GM12892 (cell line): ENCODE results near the gene IRAK2.

Experiments
- DNase-seq: peaks from one replicate; pipeline ENCODE4 v3.0.0; 2011; ENCODE audit not compliant: insufficient read length
- FAIRE-seq: peaks from 2 replicates; lab custom pipeline; 2011; peaks lifted over from hg19 to GRCh38; lab: Jason Lieb, UNC
- POLR2A ChIP-seq: IDR thresholded peaks from 2 replicates; pipeline ENCODE4 v1.6.1; 2011; ENCODE audit warnings: low read depth, low read length, control low read depth
- POLR2AphosphoS5 ChIP-seq: IDR thresholded peaks from 2 replicates; pipeline ENCODE4 v1.6.1; 2011; ENCODE audit warnings: low read depth, low read length, control low read depth
- TAF1 ChIP-seq: IDR thresholded peaks from 2 replicates; pipeline ENCODE4 v1.6.1; 2011; ENCODE audit warnings: low read depth, mild to moderate bottlenecking, control low read depth, low read length, borderline replicate concordance

The IRAK2 gene

DNA sequence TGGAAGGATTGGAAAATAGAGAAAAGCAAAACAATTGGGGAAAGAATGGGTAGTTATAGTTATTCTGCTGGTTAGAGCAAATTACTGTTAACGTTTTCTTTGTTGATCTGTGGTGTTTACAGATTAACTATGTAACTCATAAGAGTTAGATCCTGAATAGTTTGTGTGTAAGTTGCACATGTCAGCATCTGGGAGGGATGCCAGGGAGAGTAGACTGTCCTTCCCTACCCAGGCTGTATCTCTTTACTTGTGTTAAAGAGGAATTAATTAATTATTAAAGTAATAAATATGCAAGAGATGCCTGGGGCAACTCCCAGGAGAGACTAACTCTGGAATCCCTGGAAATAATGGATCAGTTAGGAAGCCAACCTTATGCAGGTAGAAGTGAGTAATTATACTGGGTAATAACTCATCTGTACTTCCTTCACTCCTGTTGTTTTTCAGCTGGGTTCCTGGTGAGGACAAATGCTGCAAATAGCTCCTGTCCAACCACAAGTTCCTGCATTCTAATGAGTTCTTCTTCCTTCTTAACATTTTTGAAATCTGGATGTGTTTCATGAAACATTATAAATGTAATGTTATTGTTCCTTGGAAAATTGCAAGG, 109.1 kb downstream of the IRAK2 start:
- no peak for TF ChIP-seq TAF1
- no peak for TF ChIP-seq POLR2AphosphoS5
- TF ChIP-seq POLR2A, result no peak
- no peak for DNase-seq
- no peak for FAIRE-seq

DNA sequence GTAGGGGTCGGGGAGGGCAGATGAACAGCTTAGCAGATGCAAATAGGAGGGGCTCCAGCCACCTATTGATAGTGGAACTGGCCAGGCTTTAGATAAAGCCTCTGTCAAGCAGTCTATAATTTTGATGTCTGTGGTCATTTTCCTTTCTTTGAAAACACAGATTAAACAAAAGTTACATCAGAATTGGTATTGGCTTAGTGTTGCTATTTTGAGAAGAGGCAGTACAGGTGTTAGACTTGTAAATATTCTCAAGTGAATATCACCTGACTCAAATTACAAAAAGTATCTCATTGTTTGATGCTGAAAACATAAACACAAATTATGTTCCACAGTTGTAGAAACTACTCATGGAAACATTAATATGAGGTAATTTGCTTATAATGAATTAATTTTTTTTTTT, 109.9 kb downstream of the IRAK2 start:
- no peak for TF ChIP-seq TAF1
- no peak for TF ChIP-seq POLR2AphosphoS5
- TF ChIP-seq POLR2A, result no peak
- DNase-seq (no peak), FAIRE-seq (no peak)

- no peak for DNase-seq
- TF ChIP-seq TAF1 (no peak), POLR2AphosphoS5 (no peak), POLR2A (no peak)
- no peak for FAIRE-seq
These were observed 112.5 kb downstream of the IRAK2 start for GRCh38 chr3:10277115-10277625.

GRCh38 chr3:10278501-10278900, 113.8 kb downstream of the IRAK2 start:
- no peak for DNase-seq
- no peak for FAIRE-seq
- TF ChIP-seq POLR2A, result no peak
- no peak; the same call in 1 of the 2 replicates for TF ChIP-seq POLR2AphosphoS5
- no peak for TF ChIP-seq TAF1

DNA sequence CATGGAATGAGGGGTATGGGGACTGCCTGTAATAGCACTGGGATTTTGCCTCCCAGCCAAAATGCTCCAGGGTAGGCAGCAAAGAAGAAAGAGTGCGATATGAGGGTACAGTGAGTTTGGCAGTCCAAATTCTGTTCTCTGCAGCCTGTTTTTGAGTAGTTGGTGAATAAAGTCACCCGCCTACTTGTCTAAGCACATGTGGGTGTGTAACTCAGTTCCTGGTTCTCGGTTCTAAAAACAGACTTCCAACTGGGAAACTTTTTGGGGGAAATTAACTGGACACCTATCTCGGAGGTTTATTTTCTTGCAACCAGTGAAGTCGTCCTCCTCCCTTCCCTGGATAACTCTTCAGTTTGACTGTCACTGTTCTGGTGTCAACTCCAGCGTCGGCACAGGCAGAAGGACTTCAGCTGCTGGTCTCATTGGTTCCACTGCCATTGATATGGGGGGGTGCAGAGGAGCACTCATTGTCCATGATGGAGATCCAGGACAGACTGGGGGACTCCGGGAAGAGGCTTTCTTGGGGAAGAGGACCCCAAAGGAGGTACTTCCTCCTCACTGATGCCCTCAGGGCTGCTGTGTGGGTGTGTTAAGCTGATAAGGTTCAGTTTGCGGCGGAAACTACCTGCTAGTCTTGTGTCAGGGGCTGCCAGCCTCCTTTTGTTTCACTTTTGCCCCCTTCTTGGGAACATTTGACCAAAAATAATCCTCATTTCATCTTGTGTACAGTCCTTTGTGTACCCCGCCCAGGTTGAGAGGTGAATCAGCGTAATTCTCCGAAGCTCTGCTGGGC, 114.9 kb downstream of the IRAK2 start:
- FAIRE-seq (no peak), DNase-seq (no peak)
- no peak for TF ChIP-seq POLR2AphosphoS5
- TF ChIP-seq POLR2A, result no peak
- no peak for TF ChIP-seq TAF1

DNA sequence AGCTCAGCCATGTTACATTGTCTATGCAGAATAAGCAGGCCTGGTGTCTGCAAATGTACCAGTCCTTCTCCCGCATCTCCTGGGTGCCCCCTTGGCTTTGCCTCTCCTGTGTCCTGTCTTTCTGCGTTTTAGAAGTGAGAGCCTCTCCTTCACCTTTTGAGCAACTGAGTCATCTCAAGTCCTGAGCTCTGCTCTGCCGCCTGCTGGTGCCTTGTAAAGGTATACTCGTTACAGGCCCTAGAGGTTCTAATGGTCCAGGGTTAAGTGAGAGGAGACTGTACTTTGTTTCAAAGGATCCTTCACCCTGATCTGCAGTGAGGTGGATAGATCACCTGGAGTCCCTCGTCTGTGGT, 115.4 kb downstream of the IRAK2 start:
- TF ChIP-seq POLR2A (no peak), TAF1 (no peak), POLR2AphosphoS5 (no peak)
- no peak for DNase-seq
- no peak for FAIRE-seq

- TF ChIP-seq POLR2AphosphoS5 (no peak), TAF1 (no peak), POLR2A (no peak)
- FAIRE-seq (no peak), DNase-seq (no peak)
These were observed 115.9 kb downstream of the IRAK2 start for GRCh38 chr3:10280571-10280970.

- TF ChIP-seq POLR2A (no peak), TAF1 (no peak), POLR2AphosphoS5 (no peak)
- FAIRE-seq, result no peak
- no peak for DNase-seq
These were observed 117.2 kb downstream of the IRAK2 start for GRCh38 chr3:10281951-10282350.

- TF ChIP-seq TAF1, result no peak
- TF ChIP-seq POLR2AphosphoS5, result no peak
- no peak for TF ChIP-seq POLR2A
- FAIRE-seq (no peak), DNase-seq (no peak)
These were observed 118.9 kb downstream of the IRAK2 start for GRCh38 chr3:10283638-10284037.

DNA sequence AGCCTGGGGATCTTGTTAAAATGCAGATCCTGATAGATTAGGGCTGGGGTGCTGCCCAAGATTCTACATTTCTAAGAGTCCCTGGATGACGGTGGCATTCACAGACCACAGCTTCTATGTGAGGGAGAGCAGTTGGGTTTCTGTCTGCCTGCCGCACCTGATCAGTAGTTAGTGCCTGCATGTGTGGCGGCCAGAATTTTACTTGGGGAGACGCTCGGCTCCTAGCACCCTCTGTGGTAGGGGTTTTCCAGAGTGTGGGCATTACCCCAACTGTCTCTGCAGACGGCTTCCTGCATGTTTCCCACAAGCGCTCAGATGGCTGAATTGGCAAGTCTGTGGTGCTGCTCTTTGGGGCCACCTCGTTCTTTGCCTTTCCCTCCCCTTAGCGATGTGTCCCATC, 119.8 kb downstream of the IRAK2 start:
- TF ChIP-seq POLR2A (no peak), POLR2AphosphoS5 (no peak), TAF1 (no peak)
- FAIRE-seq (peak; percentile 54), DNase-seq (no peak)

- TF ChIP-seq TAF1 (no peak), POLR2AphosphoS5 (no peak), POLR2A (no peak)
- no peak for FAIRE-seq
- DNase-seq, result no peak
These were observed 120.8 kb downstream of the IRAK2 start for GRCh38 chr3:10285272-10286132.
